Osteoblast (primary cell): ENCODE results near the gene DHRS2. TPM values are rescaled to one million over a fixed set of nuclear protein-coding genes. Genes with fewer than 3 reads are reported as not detected.

Source experiments
- DNase-seq: peaks from one replicate; pipeline ENCODE4 v3.0.0; 2011; ENCODE audit warnings: low spot score, mixed read lengths; ENCODE audit not compliant: insufficient read length; ENCODE audit errors: missing footprints
- H2AFZ ChIP-seq: 2 replicates; pipeline ENCODE4 v1.6.0; 2011; ENCODE audit warnings: mild to moderate bottlenecking, low read length
- H3K27ac ChIP-seq: 2 replicates; pipeline ENCODE4 v1.5.1; 2011; ENCODE audit warnings: mild to moderate bottlenecking, low read depth, low read length, moderate library complexity
- H3K27me3 ChIP-seq: 2 replicates; pipeline ENCODE4 v1.6.0; 2012; ENCODE audit warnings: mild to moderate bottlenecking, control low read depth, inconsistent platforms, low read length, moderate library complexity; ENCODE audit not compliant: insufficient read depth
- H3K36me3 ChIP-seq: 2 replicates; pipeline ENCODE4 v1.5.1; 2011; ENCODE audit warnings: mild to moderate bottlenecking, low read length, control low read depth, moderate library complexity; ENCODE audit not compliant: insufficient read depth
- H3K4me1 ChIP-seq: 2 replicates; pipeline ENCODE4 v1.5.1; 2011; ENCODE audit warnings: mild to moderate bottlenecking, low read length, control low read depth, moderate library complexity; ENCODE audit not compliant: insufficient read depth
- H3K4me2 ChIP-seq: 2 replicates; pipeline ENCODE4 v1.6.0; 2011; ENCODE audit warnings: mild to moderate bottlenecking, low read length; ENCODE audit not compliant: insufficient read depth
- H3K4me3 ChIP-seq: fragments of 200-600 bp; sonication (generic); 3 replicates; pipeline ENCODE4 v1.5.1; 2012; ENCODE audit warnings: mild to moderate bottlenecking, low read length, inconsistent platforms; ENCODE audit not compliant: insufficient read depth
- H3K79me2 ChIP-seq: 2 replicates; pipeline ENCODE4 v1.6.0; 2012; ENCODE audit warnings: mild to moderate bottlenecking, low read length, control low read depth, inconsistent platforms; ENCODE audit not compliant: insufficient read depth
- H3K9me3 ChIP-seq: 2 replicates; pipeline ENCODE4 v1.5.1; 2011; ENCODE audit warnings: low read depth, low read length, control low read depth
- H4K20me1 ChIP-seq: 2 replicates; pipeline ENCODE4 v1.6.0; 2012; ENCODE audit warnings: mild to moderate bottlenecking, low read length, control low read depth; ENCODE audit not compliant: insufficient read depth
- total RNA-seq: library from RNA; depleted of rRNA; stranded (reverse); fragments of >200 nt; gene quantifications from 2 replicates; pipeline ENCODE4 v1.2.3, GENCODE V29; 2012
- TF ChIP-seq, protein P1 (sequence below): IDR thresholded peaks from 2 replicates; pipeline ENCODE4 v1.5.1; 2011; ENCODE audit warnings: mild to moderate bottlenecking, low read depth, low read length, moderate library complexity; ENCODE audit errors: extremely low read depth

The DHRS2 gene
- total RNA-seq, 1 donor: under 0.01 TPM

DNA sequence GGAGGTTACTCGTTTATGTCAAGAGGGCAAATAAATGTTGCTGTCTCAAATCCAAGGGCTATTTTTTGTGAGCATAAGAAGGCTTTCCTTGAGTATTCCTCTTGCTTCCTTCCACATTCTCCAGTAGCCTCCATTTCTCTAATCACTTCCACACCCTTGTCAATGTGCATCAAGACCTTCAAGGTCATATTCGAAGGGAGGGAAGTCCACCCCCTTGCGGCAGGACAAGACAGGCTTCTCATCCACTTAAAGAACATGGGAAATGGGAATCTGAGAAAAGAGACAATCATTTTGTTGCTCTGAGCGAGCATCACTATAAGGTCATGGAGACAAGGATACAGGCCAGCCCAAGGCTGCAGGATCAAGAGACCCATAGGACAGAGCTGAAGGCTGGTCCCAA lies 13.2 kb upstream of the DHRS2 start:
- Histone ChIP-seq H2AFZ (no peak overlapping the region), H3K27ac (no peak overlapping the region), H3K9me3 (peaks cover 6% of the 10 kb centered on the region), H4K20me1 (no peaks in the 10 kb centered on the region), H3K79me2 (no peaks in the 10 kb centered on the region), H3K27me3 (no peaks in the 10 kb centered on the region), H3K4me3 (no peak overlapping the region), H3K4me1 (no peaks in the 10 kb centered on the region), H3K36me3 (no peaks in the 10 kb centered on the region), H3K4me2 (no peak overlapping the region)
- TF ChIP-seq, protein P1, sequence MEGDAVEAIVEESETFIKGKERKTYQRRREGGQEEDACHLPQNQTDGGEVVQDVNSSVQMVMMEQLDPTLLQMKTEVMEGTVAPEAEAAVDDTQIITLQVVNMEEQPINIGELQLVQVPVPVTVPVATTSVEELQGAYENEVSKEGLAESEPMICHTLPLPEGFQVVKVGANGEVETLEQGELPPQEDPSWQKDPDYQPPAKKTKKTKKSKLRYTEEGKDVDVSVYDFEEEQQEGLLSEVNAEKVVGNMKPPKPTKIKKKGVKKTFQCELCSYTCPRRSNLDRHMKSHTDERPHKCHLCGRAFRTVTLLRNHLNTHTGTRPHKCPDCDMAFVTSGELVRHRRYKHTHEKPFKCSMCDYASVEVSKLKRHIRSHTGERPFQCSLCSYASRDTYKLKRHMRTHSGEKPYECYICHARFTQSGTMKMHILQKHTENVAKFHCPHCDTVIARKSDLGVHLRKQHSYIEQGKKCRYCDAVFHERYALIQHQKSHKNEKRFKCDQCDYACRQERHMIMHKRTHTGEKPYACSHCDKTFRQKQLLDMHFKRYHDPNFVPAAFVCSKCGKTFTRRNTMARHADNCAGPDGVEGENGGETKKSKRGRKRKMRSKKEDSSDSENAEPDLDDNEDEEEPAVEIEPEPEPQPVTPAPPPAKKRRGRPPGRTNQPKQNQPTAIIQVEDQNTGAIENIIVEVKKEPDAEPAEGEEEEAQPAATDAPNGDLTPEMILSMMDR: no peak
- no peak for DNase-seq

DNA sequence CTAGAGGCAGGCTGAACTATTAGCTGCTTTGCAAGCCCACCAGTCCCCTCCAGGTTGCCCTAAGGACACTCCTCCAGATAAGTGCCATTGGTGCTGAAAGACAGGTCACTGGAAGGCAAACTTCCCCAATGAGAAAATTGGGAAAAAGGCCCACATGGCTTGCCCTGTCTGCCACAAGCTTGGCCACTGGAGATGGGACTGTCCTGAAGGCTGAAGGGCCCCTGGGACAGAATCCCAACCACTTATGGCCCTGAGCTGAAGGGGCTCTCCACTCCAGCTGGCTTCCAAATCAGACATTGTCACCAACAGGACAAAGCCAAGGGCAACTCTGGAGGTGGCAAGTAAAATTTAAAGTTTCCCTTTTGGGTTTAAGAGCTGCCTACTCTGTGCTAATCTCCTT lies 12.2 kb upstream of the DHRS2 start:
- no peaks in the 10 kb centered on the region for H3K4me1 ChIP-seq
- no peak overlapping the region for H3K4me3 ChIP-seq
- H3K4me2 ChIP-seq: no peak overlapping the region
- H2AFZ ChIP-seq: no peak overlapping the region
- H3K27me3 ChIP-seq: no peaks in the 10 kb centered on the region
- no peaks in the 10 kb centered on the region for H4K20me1 ChIP-seq
- TF ChIP-seq, protein P1: no peak
- no peaks in the 10 kb centered on the region for H3K36me3 ChIP-seq
- H3K9me3 ChIP-seq: peaks cover 6% of the 10 kb centered on the region
- no peaks in the 10 kb centered on the region for H3K79me2 ChIP-seq
- no peak overlapping the region for H3K27ac ChIP-seq
- no peak for DNase-seq

DNA sequence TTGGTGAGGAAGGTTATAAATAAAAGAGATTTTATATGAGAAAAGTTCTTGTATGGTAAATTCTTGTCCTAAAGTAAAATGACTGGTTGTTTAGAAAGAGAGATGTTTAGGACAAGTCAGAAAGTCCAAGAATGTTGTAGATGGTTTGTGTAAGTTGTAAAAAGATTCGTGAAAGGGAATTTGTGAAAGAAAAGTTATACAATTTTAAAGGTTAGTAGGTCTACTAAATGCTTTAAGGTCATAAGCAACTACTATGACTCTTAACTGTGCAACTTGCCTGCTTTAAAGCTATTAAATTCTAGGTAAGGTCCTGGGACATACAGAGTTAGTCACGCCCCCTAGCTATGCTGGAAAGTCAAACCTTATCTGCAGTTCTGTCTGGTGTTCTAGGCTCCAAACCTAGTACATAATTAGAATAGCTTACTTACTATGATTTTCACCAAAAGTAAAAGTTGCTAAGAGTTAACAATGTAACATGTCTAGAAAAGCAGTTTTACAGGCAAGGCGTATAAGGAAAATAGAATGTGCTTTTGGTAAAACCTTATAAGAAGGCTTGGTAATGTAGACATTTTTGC lies 11.2 kb upstream of the DHRS2 start:
- Histone ChIP-seq H3K27ac (no peak overlapping the region), H3K79me2 (no peaks in the 10 kb centered on the region), H3K9me3 (peaks cover 6% of the 10 kb centered on the region), H3K36me3 (no peaks in the 10 kb centered on the region), H2AFZ (no peak overlapping the region), H3K27me3 (no peaks in the 10 kb centered on the region), H3K4me2 (no peak overlapping the region), H4K20me1 (no peaks in the 10 kb centered on the region), H3K4me1 (no peaks in the 10 kb centered on the region), H3K4me3 (no peak overlapping the region)
- TF ChIP-seq, protein P1: no peak
- DNase-seq: no peak

DNA sequence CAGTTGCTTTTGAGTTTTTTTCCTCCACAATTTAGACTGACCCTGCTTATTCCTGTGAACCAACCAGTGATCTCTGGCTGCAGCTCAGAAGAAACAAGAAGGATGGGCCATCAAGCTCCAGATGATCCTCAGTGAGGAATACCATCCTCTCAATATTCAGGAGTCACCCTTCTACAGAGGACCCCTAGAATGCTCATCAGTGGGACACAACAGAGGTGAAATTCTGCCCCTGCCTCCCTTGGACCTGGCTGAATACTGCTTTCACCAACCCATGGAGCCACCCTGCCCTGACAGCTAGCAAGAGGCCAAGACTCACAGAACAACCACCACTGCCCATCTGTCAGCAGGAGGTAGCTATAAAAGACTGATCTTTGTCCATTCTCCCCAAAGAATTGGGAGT lies 9.2 kb upstream of the DHRS2 start:
- TF ChIP-seq, protein P1: no peak
- Histone ChIP-seq H3K36me3 (no peaks in the 10 kb centered on the region), H3K27ac (no peak overlapping the region), H3K4me2 (no peak overlapping the region), H3K4me1 (no peaks in the 10 kb centered on the region), H4K20me1 (no peaks in the 10 kb centered on the region), H3K4me3 (no peak overlapping the region), H3K9me3 (peaks cover 6% of the 10 kb centered on the region), H3K27me3 (no peaks in the 10 kb centered on the region), H2AFZ (no peak overlapping the region), H3K79me2 (no peaks in the 10 kb centered on the region)
- no peak for DNase-seq
